ENCODE results near the gene IGF1R. TPM values are rescaled to one million over a fixed set of nuclear protein-coding genes. Genes with fewer than 3 reads are reported as not detected.

Gene IGF1R
- total RNA-seq, 1 experiment from 2014 or later: 16.3 TPM

DNA sequence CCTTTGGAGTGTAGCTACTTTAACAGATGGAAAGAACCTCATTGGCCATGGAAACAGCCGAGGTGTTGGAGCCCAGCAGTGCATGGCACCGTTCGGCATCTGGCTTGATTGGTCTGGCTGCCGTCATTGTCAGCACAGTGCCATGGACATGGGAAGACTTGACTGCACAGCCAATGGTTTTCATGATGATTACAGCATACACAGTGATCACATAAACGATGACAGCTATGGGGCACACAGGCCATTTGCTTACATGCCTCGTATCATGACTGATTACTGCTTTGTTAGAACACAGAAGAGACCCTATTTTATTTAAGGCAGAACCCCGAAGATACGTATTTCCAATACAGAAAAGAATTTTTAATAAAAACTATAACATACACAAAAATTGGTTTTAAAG, 315.1 kb downstream of the IGF1R start:
- Histone ChIP-seq H2AFZ (ENCODE audit: low read depth, low read length, poor library complexity, severe bottlenecking) (no peak overlapping the region), H3K79me2 (ENCODE audit: insufficient read depth, low read length) (no peaks in the 10 kb centered on the region), H3K9me2 (ENCODE audit: insufficient read depth) (no peaks in the 10 kb centered on the region), H3K36me3 (ENCODE audit: control insufficient read depth in 1 of 2, insufficient read depth in 2 of 2, low read length in 2 of 2) (no peaks in the 10 kb centered on the region), H3K9ac (ENCODE audit: low read length) (no peak overlapping the region), H4K20me1 (ENCODE audit: insufficient read depth) (no peaks in the 10 kb centered on the region), H3K4me1 (ENCODE audit: control insufficient read depth in 1 of 2, insufficient read depth in 2 of 2, low read length in 2 of 2) (peaks cover 0 to 2% of the 10 kb centered on the region in 2 experiments; a peak in 1 of 4 replicates), H3K4me3 (replicated peaks in 1 of 2; ENCODE audit: low read depth in 1 of 2, low read length in 2 of 2) (no peak overlapping the region), H3K9me3 (ENCODE audit: control insufficient read depth in 1 of 2, insufficient read depth in 1 of 2, low read depth in 1 of 2, low read length in 2 of 2) (no peaks in the 10 kb centered on the region), H3K4me2 (ENCODE audit: low read length) (no peak overlapping the region), H3K27me3 (ENCODE audit: insufficient read depth, low read length) (no peaks in the 10 kb centered on the region), H3K27ac (ENCODE audit: low read depth, low read length) (no peak overlapping the region)
- no TSS peak for BruUV-seq (replicated peaks)
- POLR2A ChIA-PET: no interaction called here
- DNase-seq (ENCODE audit: low read depth, low spot score): no peak
- ATAC-seq: no peak
- CTCF ChIA-PET: no interaction called here
- intact Hi-C loops (cut with micrococcal nuclease): no loop called here
- RAD21 ChIA-PET (ENCODE audit: low non-redundant PET in 1 of 2, low total read pairs in 2 of 2, uncharacterized antibody in 2 of 2, unreplicated experiment in 2 of 2): no interaction called here
- TF ChIP-seq SP1 (IDR thresholded peaks at IDR 0.05; ENCODE audit: low read depth): no peak
- no peak for TF ChIP-seq EZH2phosphoT487 (IDR thresholded peaks at IDR 0.05; ENCODE audit: borderline replicate concordance)
- TF ChIP-seq CBX3 (IDR thresholded peaks at IDR 0.05; ENCODE audit: low read depth): no peak
- TF ChIP-seq EGR1 (IDR thresholded peaks at IDR 0.05; ENCODE audit: low read depth): no peak
- TF ChIP-seq CEBPB (IDR thresholded peaks at IDR 0.05; ENCODE audit: low read depth): no peak
- TF ChIP-seq TCF7L2 (IDR thresholded peaks at IDR 0.05; ENCODE audit: borderline replicate concordance, extremely low read depth, insufficient read depth, insufficient read length): no peak
- TF ChIP-seq, protein P1, sequence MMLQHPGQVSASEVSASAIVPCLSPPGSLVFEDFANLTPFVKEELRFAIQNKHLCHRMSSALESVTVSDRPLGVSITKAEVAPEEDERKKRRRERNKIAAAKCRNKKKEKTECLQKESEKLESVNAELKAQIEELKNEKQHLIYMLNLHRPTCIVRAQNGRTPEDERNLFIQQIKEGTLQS (IDR thresholded peaks at IDR 0.05): no peak
- TF ChIP-seq YY1 (IDR thresholded peaks at IDR 0.05; ENCODE audit: extremely low read depth, insufficient replicate concordance, low read depth, low read length): no peak
- no peak for TF ChIP-seq RAD21 (IDR thresholded peaks at IDR 0.05; ENCODE audit: low read depth)
- TF ChIP-seq, protein P2, sequence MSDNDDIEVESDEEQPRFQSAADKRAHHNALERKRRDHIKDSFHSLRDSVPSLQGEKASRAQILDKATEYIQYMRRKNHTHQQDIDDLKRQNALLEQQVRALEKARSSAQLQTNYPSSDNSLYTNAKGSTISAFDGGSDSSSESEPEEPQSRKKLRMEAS (IDR thresholded peaks at IDR 0.05): no peak
- TF ChIP-seq, protein P3, sequence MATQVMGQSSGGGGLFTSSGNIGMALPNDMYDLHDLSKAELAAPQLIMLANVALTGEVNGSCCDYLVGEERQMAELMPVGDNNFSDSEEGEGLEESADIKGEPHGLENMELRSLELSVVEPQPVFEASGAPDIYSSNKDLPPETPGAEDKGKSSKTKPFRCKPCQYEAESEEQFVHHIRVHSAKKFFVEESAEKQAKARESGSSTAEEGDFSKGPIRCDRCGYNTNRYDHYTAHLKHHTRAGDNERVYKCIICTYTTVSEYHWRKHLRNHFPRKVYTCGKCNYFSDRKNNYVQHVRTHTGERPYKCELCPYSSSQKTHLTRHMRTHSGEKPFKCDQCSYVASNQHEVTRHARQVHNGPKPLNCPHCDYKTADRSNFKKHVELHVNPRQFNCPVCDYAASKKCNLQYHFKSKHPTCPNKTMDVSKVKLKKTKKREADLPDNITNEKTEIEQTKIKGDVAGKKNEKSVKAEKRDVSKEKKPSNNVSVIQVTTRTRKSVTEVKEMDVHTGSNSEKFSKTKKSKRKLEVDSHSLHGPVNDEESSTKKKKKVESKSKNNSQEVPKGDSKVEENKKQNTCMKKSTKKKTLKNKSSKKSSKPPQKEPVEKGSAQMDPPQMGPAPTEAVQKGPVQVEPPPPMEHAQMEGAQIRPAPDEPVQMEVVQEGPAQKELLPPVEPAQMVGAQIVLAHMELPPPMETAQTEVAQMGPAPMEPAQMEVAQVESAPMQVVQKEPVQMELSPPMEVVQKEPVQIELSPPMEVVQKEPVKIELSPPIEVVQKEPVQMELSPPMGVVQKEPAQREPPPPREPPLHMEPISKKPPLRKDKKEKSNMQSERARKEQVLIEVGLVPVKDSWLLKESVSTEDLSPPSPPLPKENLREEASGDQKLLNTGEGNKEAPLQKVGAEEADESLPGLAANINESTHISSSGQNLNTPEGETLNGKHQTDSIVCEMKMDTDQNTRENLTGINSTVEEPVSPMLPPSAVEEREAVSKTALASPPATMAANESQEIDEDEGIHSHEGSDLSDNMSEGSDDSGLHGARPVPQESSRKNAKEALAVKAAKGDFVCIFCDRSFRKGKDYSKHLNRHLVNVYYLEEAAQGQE (IDR thresholded peaks at IDR 0.05; ENCODE audit: low read depth): no peak
- TF ChIP-seq FOSL1 (IDR thresholded peaks at IDR 0.05; ENCODE audit: low read depth): no peak
